PC-3 (cell line): ENCODE measurements around the gene FMNL3. TPM values are rescaled to one million over a fixed set of nuclear protein-coding genes. Genes with fewer than 3 reads are reported as not detected.

Experiments
- ATAC-seq: fragments of 200-7000 bp; cut with Tn5 transposase; 2 replicates; pipeline ENCODE4 v1.9.1; 2020; ENCODE audit warnings: mild to moderate bottlenecking, moderate library complexity
- Bru-seq: library from RNA; stranded (reverse); fragments of 400-500 nt; gene quantifications from one replicate; lab custom pipeline; 2021; lab: Mats Ljungman, UMichigan
- BruChase-seq, 2 experiments: library from RNA; stranded (reverse); fragments of 400-500 nt; gene quantifications; one replicate each; lab custom pipeline; 2021; lab: Mats Ljungman, UMichigan
- BruUV-seq: library from RNA; stranded (reverse); fragments of 400-500 nt; replicated peaks from 2 replicates; lab custom pipeline; 2021; lab: Mats Ljungman, UMichigan
- CTCF ChIA-PET: fragments of 300-600 bp; sonication (Branson Sonifier 250); formaldehyde crosslinking; loops from one replicate; lab custom pipeline; 2022; ENCODE audit warnings: antibody characterized with exemption; lab: Charles Lee
- POLR2A ChIA-PET: fragments of 300-600 bp; sonication (Branson Sonifier 250); formaldehyde crosslinking; loops from one replicate; lab custom pipeline; 2022; ENCODE audit warnings: antibody characterized with exemption; ENCODE audit not compliant: unreplicated experiment; lab: Charles Lee
- DNase-seq: peaks from one replicate; pipeline ENCODE4 v3.0.0-alpha.2; 2015
- H2AFZ ChIP-seq: fragments of 300-600 bp; sonication (generic); 2 replicates; pipeline ENCODE4 v1.6.0; 2016; ENCODE audit warnings: antibody characterized with exemption, low read length
- H3F3A ChIP-seq: fragments of 300-600 bp; sonication (generic); one replicate; pipeline ENCODE4 v1.6.0; 2017; ENCODE audit warnings: antibody characterized with exemption, low read length, control low read depth, mild to moderate bottlenecking; ENCODE audit not compliant: unreplicated experiment
- H3K27ac ChIP-seq: fragments of 300-600 bp; sonication (generic); 2 replicates; pipeline ENCODE4 v1.5.1; 2016; ENCODE audit warnings: mild to moderate bottlenecking, low read length
- H3K27me3 ChIP-seq: fragments of 300-600 bp; sonication (generic); 2 replicates; pipeline ENCODE4 v1.6.1; 2016; ENCODE audit warnings: low read length, mixed read lengths
- H3K36me3 ChIP-seq: fragments of 300-600 bp; sonication (generic); 2 replicates; pipeline ENCODE4 v1.6.1; 2016; ENCODE audit warnings: low read depth, mixed run types, low read length, mixed read lengths
- H3K4me1 ChIP-seq: fragments of 300-600 bp; sonication (generic); 2 replicates; pipeline ENCODE4 v1.5.1; 2016; ENCODE audit warnings: low read length; ENCODE audit not compliant: insufficient read depth
- H3K4me2 ChIP-seq: fragments of 300-600 bp; sonication (generic); 2 replicates; pipeline ENCODE4 v1.6.0; 2016; ENCODE audit warnings: low read length
- H3K4me3 ChIP-seq: fragments of 300-600 bp; sonication (generic); 2 replicates; pipeline ENCODE4 v1.5.1; 2016; ENCODE audit warnings: mild to moderate bottlenecking, low read length, mixed read lengths
- H3K79me2 ChIP-seq: fragments of 300-600 bp; sonication (generic); 2 replicates; pipeline ENCODE4 v1.6.1; 2017; ENCODE audit warnings: low read length, mixed read lengths
- H3K9ac ChIP-seq: fragments of 300-600 bp; sonication (generic); 2 replicates; pipeline ENCODE4 v1.6.0; 2016; ENCODE audit warnings: mild to moderate bottlenecking, low read length
- H3K9me2 ChIP-seq: fragments of 300-600 bp; sonication (generic); replicated peaks from 2 replicates; pipeline ENCODE4 v1.6.1; 2016; ENCODE audit warnings: mixed run types, low read length, mixed read lengths
- H3K9me3 ChIP-seq: fragments of 300-600 bp; sonication (generic); 2 replicates; pipeline ENCODE4 v1.6.1; 2016; ENCODE audit warnings: low read length, mixed read lengths
- H4K20me1 ChIP-seq: fragments of 300-600 bp; sonication (generic); 2 replicates; pipeline ENCODE4 v1.6.1; 2016; ENCODE audit warnings: low read length, mixed read lengths
- EZH2 ChIP-seq: fragments of 300-600 bp; sonication (generic); IDR thresholded peaks from one replicate; pipeline ENCODE4 v1.6.1; 2017; ENCODE audit warnings: antibody characterized with exemption, mild to moderate bottlenecking, low read length; ENCODE audit not compliant: unreplicated experiment
- EZH2phosphoT487 ChIP-seq: fragments of 300-600 bp; sonication (generic); IDR thresholded peaks from 2 replicates; pipeline ENCODE4 v1.6.1; 2018; ENCODE audit warnings: mild to moderate bottlenecking, antibody characterized with exemption, low read length, borderline replicate concordance
- intact Hi-C: fragments of 100-400 bp; cut with micrococcal nuclease; formaldehyde crosslinking; loops from 2 replicates; pipeline ENCODE4 v1.9.0; 2023
- long read RNA-seq: library from polyadenylated mRNA; unstranded; transcript quantifications from one replicate; pipeline ENCODE4 v2.0.0, GENCODE V29; 2021; ENCODE audit not compliant: unreplicated experiment
- total RNA-seq: library from RNA; depleted of rRNA; stranded (reverse); fragments of >200 nt; gene quantifications from 2 replicates; pipeline ENCODE4 v1.2.3, GENCODE V29; 2014; rRNA removed
- TF ChIP-seq, protein P1 (sequence below): fragments of 300-600 bp; sonication (generic); conservative IDR thresholded peaks from 2 replicates; pipeline ENCODE4 v1.5.1; 2017; ENCODE audit warnings: antibody characterized with exemption, low read depth, mild to moderate bottlenecking, low read length

FMNL3 gene, protein sequence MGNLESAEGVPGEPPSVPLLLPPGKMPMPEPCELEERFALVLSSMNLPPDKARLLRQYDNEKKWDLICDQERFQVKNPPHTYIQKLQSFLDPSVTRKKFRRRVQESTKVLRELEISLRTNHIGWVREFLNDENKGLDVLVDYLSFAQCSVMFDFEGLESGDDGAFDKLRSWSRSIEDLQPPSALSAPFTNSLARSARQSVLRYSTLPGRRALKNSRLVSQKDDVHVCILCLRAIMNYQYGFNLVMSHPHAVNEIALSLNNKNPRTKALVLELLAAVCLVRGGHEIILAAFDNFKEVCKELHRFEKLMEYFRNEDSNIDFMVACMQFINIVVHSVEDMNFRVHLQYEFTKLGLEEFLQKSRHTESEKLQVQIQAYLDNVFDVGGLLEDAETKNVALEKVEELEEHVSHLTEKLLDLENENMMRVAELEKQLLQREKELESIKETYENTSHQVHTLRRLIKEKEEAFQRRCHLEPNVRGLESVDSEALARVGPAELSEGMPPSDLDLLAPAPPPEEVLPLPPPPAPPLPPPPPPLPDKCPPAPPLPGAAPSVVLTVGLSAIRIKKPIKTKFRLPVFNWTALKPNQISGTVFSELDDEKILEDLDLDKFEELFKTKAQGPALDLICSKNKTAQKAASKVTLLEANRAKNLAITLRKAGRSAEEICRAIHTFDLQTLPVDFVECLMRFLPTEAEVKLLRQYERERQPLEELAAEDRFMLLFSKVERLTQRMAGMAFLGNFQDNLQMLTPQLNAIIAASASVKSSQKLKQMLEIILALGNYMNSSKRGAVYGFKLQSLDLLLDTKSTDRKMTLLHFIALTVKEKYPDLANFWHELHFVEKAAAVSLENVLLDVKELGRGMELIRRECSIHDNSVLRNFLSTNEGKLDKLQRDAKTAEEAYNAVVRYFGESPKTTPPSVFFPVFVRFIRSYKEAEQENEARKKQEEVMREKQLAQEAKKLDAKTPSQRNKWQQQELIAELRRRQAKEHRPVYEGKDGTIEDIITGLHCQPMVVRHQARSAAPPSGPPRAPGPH
- 5.2 and 6.2 TPM in 2 replicates for total RNA-seq
- Bru-seq, nascent RNA, result percentile 42 among the genes with signal in this experiment
- percentile 50 among the genes with signal in this experiment for BruChase-seq, experiment 1, labeled RNA remaining after a 6-hour chase
- BruChase-seq, experiment 2, labeled RNA remaining after a 2-hour chase, result percentile 45 among the genes with signal in this experiment
- long read RNA-seq, partial matches to known transcripts, result 1 of 8 reads
- long read RNA-seq, other reads (novel, unspliced or antisense), result 7 of 8 reads

DNA sequence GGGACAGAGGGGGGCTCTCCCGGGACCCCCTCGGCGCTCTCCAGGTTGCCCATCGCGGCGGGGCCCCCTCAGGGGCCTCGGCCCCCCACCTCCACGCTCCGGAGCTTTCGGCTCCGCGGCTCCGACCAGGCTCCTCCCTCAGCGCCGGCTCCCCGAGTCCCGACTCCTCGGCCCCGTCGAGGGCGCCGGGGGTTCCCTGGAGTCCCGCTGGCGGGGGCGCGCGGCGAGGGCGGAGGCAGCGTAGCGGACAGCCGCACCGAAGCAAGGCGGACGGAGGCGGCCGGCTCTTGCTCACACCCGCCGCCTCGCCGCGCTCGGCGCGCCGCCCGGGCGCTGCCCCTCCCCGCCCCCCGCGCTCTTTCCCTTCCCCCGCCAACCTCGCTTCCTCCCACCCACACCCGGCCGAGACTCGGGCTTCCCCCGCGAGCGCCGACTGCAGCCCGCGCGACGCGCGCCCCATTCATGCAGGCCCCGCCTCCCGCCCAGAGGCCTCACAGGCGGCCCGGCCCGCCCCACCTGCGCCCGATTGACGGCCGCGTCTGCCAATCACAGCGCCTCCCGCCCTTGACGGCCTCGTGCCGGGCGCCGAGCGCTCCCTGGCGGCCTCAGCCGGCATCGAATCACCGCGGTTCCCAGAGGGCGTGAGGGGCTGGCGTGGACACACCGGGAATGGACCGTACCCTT is at the start of gene FMNL3:
FMNL3 (minus strand) TSS at position 278 of the 684 bp plus-strand sequence; CDS start at position 53, 225 bp downstream.
- Histone ChIP-seq H3K27me3 (peaks cover 22% of the 10 kb centered on the region), H3K79me2 (peaks cover 4% of the 10 kb centered on the region; the same call in 1 of the 2 replicates), H4K20me1 (no peaks in the 10 kb centered on the region), H3K9me2 (no peaks in the 10 kb centered on the region), H3F3A (no peaks in the 10 kb centered on the region), H3K4me3 (peak within 1 kb of the TSS; percentile 74), H3K4me1 (peaks cover 9% of the 10 kb centered on the region; the same call in 1 of the 2 replicates), H2AFZ (peak within 1 kb of the TSS; percentile 90), H3K36me3 (no peaks in the 10 kb centered on the region), H3K9ac (peak within 1 kb of the TSS; percentile 60; the same call in 1 of the 2 replicates), H3K27ac (no peak within 1 kb of the TSS), H3K4me2 (peak within 1 kb of the TSS; percentile 89), H3K9me3 (no peaks in the 10 kb centered on the region)
- peak; percentile 95 for DNase-seq
- no TSS peak for BruUV-seq
- intact Hi-C loops, result loop anchor here (1.0 kb wide), 1 partner anchor 63 kb away; no protein-coding TSS in a partner anchor
- ATAC-seq, result peak; percentile 95
- ChIA-PET POLR2A (interaction anchor here (0.6 kb wide), 1 partner anchor 315 kb away, joined by 4 read pairs; no protein-coding TSS in a partner anchor), CTCF (interaction anchor here (0.7 kb wide), 1 partner anchor 36 kb away, joined by 3 read pairs; no protein-coding TSS in a partner anchor)
- no peak for TF ChIP-seq EZH2phosphoT487
- TF ChIP-seq, protein P1, sequence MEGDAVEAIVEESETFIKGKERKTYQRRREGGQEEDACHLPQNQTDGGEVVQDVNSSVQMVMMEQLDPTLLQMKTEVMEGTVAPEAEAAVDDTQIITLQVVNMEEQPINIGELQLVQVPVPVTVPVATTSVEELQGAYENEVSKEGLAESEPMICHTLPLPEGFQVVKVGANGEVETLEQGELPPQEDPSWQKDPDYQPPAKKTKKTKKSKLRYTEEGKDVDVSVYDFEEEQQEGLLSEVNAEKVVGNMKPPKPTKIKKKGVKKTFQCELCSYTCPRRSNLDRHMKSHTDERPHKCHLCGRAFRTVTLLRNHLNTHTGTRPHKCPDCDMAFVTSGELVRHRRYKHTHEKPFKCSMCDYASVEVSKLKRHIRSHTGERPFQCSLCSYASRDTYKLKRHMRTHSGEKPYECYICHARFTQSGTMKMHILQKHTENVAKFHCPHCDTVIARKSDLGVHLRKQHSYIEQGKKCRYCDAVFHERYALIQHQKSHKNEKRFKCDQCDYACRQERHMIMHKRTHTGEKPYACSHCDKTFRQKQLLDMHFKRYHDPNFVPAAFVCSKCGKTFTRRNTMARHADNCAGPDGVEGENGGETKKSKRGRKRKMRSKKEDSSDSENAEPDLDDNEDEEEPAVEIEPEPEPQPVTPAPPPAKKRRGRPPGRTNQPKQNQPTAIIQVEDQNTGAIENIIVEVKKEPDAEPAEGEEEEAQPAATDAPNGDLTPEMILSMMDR, result peak; percentile 91

DNA sequence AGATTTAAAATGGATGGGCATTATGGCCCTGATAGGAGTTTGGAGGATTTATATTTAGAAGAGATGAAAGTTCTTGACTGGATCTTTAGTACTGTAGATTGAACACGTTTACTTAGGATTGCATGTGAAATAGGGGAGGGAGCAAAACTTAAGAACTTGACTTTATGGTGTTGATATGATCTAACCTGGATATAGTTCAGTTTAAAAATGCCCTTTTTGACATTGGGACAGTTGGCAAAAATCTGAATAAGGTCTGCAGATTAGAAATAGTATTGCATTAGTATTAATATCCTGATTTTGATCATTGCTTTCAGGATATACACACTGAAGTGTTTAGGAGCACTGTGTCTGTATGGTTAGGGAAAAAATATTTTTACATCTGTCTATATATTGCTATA is 43.8 kb upstream of the FMNL3 start:
- Histone ChIP-seq H3K36me3 (peaks cover 60% of the 10 kb centered on the region), H4K20me1 (peaks cover 70% of the 10 kb centered on the region), H3K4me1 (no peaks in the 10 kb centered on the region), H3K9ac (no peak overlapping the region), H3K4me2 (no peak overlapping the region), H3K9me3 (no peaks in the 10 kb centered on the region), H3K79me2 (peaks cover 86% of the 10 kb centered on the region), H3K27me3 (no peaks in the 10 kb centered on the region), H2AFZ (no peak overlapping the region), H3K27ac (no peak overlapping the region), H3F3A (no peaks in the 10 kb centered on the region), H3K9me2 (no peaks in the 10 kb centered on the region), H3K4me3 (no peak overlapping the region)
- POLR2A ChIA-PET, result no interaction called here
- BruUV-seq, result no TSS peak
- CTCF ChIA-PET, result no interaction called here
- intact Hi-C loops, result no loop called here
- no peak for ATAC-seq
- TF ChIP-seq EZH2 (no peak), EZH2phosphoT487 (no peak)
- TF ChIP-seq, protein P1, result no peak
- DNase-seq, result no peak
